Stimulated activated CD4-positive, alpha-beta T cell treated with anti-CD3 and anti-CD28 coated beads, Interleukin-2, amount 100 ng/mL, for 4 hours (primary cell): ENCODE data around the gene FOXJ1.
"Not testable (repeated sequence)": the region's sequence is repeated elsewhere in the genome, so short reads cannot be mapped to it uniquely, and the experiment has no call there.

Source experiments
- DNase-seq: peaks from one replicate; pipeline ENCODE4 v3.0.0-alpha.2; 2020; ENCODE audit warnings: low read depth

The FOXJ1 gene, protein sequence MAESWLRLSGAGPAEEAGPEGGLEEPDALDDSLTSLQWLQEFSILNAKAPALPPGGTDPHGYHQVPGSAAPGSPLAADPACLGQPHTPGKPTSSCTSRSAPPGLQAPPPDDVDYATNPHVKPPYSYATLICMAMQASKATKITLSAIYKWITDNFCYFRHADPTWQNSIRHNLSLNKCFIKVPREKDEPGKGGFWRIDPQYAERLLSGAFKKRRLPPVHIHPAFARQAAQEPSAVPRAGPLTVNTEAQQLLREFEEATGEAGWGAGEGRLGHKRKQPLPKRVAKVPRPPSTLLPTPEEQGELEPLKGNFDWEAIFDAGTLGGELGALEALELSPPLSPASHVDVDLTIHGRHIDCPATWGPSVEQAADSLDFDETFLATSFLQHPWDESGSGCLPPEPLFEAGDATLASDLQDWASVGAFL

DNA sequence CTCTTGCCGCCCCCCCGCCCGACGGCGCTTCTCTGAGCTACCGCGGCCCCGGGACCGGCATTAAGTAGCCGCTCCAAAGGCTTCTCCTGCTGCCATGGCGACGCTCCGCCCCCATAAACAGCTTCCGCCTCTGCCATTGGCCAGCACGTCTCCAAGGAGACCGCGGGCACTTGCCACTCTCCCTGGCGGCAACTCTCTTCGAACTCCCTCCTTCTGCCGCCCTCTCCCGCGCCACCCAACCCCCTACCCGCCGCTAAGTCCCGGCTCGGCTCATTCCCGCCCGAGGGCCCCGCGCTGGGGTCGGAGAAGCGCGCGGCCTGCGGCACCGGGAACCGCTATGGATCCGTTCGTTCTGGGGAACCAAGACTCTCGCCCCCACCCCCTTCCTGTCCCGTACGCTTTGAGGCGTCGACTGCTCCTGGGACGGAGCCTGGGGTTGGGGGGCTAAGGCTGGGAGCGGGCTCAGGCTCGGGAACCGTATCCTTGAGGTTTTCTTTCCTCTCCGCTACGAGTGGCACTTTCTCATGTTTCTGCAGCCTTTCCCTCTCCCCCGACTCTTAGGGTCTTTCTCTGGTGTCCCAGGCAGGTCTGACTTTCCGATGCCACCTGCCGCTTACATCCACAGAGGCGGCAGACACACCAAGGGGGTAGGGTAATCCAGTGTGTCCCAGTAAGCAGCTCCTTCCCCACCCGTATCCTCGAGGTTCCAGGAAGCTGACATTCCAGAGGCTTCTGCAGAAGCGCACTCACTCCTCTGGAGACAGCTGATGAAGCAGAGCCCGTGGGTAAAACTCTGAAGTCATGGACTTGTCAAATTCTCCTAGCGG lies at the start of gene FOXJ1:
Gene FOXJ1 (minus strand): TSS at position 34 of the 827 bp plus-strand sequence. CDS start 850 bp downstream, outside the sequence.
- DNase-seq: peak; percentile 82

DNA sequence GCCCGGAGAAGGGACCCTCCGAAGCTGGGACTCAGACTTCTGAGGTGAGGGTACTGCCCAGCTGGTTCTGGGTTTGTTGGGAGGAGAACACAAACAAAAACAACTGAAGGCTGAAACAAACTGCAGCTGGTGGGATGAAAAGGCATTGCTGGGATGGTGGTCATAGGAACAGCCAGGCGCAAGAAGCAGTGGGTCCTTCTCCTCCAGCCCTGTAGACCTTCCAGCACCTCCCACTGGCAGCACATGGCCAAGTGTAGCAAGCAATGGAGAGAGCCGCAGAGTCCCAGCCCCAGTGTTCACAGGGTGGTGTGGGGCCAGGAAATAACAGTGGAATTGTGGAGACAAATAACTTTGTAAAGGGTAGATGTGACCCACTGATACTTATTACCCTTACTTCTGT lies 48.7 kb upstream of the FOXJ1 start:
- no peak for DNase-seq

DNA sequence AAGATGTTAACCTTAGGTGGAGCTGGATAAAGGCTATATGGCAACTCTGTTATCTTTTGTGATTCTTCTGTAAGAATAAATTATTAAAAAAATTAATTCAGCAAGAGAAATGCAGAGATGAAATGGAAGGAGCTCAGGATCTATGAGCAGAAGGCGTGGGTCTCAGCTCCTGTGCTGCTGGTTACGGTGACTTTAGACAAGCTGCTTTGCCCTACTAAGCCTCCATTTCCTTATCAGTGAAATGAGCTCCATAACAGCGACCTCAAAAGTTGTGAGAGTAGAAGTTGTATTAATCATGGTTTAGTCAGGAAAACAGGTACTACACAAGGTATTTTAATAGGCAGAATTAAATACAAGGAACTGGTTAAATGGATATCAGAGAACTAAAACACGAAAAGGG lies 48.2 kb upstream of the FOXJ1 start:
- DNase-seq: no peak

DNA sequence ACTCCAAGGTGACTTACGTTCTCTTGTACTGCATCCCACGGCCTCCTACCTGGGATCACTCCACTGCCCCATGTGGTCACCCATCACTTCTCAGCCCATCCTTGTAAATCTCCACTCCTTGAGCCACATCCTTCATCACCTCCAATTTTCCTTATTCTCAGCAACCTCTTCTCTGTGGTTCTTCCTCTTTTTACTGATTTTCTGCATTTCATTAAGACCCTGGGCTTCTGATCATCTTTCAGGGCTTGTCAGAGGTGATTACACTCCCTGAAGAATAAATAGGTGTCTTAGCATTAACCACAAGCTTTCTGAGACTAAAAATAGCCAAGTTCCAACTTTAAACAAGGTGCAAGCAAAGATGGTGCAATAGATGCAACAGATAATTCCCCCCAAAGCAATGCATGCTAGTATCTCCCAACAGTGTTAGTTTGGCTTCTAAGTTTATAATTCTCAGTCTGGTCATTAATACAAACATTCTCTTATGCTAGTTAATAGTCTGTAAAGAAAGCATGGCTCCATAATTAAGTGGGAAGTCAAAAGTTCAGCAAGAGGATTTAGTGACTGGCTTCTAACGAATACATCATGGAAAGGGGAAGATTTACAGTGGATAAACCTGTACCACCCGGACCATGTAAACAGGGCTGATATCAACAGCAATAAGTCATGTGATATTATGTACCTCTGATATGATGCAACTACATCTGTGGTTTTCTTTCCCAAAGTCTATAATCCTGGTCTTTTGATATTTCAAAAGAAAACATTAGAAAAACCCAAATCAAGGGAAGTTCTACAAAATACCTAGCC lies 47.4 kb upstream of the FOXJ1 start:
- no peak for DNase-seq

DNA sequence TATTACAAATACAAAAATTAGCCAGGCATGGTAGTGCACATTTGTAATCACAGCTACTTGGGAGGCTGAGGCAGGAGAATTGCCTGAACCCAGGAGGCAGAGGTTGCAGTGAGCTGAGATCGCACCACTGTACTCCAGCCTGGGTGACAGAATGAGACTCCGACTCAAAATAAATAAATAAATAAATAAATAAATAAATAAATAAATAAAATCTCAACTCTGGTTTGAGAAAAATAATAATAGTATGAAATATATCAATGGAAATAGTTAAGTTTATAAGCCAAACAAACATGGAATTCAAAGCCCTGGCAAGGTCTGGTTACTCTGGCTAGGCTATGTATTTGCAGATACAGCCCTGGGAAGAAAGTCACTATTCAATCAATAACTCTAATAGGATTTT lies 45.7 kb upstream of the FOXJ1 start:
- not testable (repeated sequence) for DNase-seq

DNA sequence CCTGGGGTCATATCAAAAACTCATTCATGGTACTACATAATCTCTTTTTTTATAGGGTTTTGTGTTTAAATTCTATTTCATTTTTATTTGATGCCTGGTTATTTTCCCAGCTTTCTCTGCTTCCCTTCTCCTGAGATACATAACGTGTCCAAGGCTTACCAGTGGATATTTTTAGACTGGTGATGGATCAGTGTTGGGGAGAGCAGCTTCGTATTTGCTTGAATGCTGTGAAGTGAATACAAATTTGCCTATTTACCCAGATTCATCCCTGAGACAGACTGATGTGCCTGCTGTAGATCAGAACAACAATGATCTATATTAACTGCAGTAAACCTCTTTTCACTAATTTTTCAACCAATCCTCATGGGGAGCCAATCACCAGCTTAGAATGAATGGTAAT lies 43.2 kb upstream of the FOXJ1 start:
- DNase-seq: no peak

DNA sequence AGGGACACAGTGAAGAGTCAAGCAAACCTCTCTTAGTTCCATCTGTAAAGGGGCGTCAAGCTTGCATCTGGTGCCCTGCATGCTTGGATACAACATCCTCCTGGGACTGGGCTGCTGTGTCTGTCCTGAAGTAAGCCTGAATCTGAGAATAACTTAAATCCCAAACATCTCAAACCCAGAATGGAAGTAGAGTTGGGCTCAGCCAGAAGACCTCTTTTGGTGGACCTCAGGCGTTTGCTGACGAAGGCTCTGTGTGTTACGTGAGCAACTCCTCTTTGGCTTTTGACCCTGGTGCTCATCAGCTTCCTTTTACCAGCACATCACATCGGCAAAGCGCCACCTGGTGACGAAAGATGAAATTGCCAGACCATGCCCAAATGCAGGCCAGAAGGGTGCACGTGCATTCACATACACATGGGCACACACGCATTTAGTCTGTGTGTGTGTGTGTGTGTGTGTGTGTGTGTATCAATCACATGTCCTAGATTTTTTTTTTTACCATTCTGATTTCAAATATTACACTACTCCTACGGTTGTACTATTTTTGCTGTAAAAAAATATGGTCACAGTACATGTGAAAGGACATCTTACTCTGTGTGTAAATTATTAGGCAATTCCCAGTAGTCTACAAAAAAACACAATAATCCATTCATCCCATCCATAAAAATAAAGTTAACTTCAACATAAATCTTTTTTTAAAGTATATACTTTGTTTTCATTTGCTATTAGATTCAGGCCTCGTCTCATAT lies 41.1 kb upstream of the FOXJ1 start:
- DNase-seq: peak; percentile 90

DNA sequence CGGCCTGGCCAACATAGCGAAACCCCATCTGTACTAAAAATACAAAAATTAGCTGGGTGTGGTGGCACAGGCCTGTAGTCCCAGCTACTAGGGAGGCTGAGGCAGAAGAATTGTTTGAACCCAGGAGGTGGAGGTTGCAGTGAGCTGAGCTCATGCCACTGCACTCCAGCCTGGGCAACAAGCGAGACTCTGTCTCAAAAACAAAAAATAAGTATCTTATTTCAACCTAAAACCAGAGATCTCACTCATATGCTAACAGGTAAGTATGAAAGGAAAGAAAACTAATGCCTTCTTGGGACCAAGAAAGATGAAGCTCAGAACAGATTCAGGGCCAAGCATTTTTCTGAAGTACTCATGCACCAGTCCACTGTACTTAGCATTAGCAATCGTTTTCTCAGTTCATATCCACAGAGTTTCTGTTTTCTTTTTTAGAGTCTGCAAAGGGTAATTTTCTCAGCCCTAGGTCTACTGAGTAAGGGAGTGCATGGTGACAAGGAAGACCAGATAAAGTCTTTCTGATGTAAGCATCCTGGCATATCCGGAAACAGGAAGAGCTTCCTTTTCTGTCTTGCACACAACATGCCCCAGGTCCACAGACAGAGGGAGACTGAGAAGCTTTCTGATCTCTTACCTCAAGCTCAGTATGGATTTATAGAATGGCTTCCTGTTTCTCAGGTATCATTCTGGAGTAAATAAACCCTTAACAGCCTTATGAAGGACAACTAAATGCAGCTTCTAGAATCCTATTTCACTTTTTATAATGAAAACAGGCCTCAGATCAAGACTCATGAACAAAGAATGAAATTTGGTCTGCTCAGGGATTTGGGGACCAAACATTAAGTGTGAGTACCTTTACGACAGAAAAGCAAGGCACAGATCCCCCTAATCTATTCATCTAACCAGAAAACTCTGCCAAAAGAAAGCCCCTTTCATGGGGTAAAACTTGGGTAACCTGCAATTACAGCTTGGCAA lies 38.7 kb upstream of the FOXJ1 start:
- peak; percentile 20 for DNase-seq

DNA sequence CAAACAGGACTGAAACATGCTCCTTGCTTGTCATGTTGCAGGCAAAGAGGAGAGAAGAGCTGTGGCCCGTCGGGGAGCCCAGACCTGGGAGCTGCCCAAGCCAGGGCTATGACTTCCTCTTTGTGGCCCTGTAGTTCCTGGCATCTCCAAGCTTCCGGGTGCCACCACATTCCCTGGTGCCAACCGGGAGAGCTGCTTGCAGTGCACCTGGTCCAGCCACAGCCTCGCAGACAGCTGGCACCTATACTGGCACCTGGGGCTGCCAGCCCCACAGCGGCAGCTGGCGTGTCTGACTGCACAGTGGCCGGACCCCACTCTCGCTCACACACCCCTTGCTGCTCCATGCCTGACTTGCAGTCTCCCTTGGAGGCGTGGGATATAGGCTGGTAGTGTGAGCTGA lies 37.1 kb upstream of the FOXJ1 start:
- no peak for DNase-seq

DNA sequence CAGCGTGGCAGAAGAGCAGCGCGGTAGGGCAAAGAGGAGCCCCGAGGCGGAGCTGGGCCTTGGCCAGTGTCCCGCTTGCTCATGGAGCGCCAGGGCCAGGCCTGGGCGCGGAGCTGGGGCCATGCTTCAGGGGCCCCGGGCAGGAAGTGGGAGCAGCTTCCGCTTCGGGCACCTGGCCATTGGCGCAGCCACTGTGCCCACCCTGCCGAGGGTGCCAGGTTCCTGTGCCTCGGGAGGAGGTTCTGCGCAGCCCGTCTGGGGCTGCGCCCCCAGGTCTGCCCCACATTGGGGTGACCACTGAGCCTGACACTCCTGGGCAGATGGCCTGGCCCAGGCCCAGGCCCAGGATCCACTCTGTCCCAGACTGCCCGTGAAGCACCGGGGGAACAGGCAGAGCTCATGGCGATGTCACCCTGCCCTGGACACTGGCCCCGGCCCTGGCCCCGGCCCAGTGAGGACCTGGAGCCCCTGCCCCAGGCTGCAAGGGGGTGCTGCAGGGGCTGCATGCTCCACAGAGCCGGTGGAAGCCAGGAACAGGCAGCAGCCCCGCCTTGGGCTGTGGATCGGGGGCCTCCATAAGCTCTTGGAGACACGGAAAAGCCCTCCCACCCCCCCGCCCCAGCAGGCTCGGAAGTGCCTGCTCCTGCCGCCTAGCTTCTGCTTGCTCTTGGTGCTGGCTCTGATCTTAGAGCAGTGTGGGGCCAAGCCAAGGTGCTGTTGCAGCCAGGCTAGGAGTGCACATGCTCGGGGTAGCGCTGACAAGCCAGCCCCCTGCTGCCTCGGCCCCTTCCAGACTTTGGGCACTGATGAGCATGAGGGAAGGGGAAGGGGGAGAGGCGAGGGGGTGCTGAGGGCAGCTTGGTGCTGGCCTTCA lies 35.9 kb upstream of the FOXJ1 start:
- DNase-seq: no peak

DNA sequence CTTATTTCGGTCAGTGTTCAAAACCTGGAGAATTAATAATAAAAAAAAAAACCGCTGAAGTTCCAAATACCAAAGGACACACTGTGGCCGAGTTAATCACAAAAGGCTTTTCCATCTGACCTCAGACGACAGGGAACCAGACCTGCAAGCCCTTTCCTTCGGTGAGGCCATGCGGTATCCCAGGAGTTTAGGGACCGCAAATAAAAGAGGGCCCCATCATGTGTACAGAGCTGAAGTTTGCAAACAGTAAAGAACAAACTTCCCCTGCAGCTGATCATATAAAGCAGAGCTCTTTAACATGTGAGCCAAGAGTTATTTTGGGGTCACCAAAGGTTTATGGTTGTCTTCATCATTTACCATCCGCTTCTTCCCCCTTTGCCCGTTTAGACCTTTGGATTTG lies 33.0 kb upstream of the FOXJ1 start:
- no peak for DNase-seq

DNA sequence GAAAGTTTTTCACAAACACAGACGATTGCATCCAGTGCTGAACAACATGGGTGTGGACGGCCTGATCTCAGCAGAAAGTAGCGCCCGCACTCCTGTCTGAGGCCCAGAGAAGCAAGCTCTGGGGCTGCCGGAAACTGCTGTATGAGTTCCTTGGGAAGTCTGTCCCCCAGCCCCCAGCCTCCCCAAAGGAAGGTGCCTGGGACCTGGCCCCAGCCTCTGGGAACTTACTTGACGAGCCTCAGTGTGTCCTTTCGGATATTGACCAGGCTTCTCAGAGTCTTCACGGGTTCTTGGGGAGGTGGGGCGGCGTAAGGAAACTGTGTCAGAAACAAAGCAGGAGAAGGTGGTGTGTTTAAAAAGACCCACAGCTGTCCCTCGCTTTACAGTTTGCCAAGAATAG lies 32.4 kb upstream of the FOXJ1 start:
- no peak for DNase-seq

DNA sequence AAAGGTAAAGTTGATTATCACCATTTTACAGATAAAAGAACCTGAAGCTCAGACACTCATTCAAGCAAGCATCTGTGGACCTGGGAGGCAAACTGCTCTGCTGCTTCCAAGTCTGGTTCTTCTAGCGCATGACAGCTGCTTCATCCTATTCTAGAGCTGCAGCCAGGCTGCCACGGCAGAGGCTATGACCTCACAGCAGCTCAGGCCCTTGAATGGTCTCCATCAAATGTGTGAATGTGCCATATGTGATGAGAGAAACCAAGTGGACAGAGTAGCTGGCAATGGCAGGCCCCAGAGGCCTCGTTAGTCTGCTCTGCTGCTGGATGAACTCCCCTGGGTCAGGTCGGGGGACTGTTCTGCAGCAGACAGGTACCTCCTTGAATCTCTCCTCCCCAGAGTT lies 30.7 kb upstream of the FOXJ1 start:
- no peak for DNase-seq

DNA sequence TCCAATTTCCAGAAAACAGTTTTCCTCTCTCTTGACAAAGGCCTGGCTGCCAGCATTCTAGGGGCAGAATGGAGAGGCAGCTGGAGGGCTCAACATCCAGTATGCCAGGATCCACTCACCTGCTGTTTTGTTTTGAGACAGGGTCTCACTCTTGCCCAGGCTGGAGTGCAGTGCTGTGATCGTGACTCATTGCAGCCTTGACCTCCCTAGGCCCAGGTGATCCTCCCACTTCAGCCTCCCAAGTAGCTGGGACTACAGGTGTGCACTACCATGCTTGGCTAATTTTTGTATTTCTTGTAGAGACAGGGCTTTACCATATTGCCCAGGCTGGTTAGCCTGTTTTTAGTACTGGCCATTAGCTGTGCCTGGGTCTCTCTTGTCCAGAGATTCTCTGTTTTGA lies 29.1 kb upstream of the FOXJ1 start:
- no peak for DNase-seq

DNA sequence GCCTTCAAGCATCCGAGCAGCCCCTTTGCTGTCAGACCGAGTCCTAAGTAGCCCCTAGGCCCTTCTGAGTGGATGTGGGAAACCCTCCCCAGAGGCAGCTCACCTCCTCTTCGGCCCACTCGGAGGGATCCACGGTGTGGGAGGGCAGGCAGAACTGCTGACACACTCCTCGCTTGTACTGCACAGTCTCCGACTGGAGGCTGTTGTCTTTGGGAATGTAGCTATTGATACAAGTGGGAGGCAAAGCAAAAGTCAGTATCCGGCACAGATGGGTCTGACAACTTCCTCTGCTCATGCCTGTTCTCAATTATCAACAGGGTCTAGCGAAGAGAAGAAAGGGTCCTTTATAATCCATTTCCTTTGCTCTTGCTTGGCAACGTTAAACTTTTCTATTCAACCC lies 25.9 kb upstream of the FOXJ1 start:
- DNase-seq: no peak

DNA sequence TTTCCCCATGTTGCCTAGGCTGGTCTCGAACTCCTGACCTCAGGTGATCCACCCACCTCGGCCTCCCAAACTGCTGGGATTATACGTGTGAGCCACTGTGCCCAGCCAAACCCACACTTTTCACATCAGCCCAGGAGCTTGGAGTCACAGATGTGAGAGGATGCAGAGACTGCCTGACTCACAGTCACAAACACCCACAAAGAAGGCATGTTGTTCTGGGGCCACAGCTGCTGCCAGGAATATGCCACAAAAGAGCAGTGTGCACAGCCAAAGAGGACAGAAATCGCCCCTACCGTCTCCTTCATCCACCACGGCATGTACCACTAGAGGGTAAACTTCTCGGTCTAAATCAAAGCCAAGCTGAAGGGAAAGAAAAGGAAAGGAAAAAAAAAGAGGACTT lies 25.1 kb upstream of the FOXJ1 start:
- DNase-seq: no peak

DNA sequence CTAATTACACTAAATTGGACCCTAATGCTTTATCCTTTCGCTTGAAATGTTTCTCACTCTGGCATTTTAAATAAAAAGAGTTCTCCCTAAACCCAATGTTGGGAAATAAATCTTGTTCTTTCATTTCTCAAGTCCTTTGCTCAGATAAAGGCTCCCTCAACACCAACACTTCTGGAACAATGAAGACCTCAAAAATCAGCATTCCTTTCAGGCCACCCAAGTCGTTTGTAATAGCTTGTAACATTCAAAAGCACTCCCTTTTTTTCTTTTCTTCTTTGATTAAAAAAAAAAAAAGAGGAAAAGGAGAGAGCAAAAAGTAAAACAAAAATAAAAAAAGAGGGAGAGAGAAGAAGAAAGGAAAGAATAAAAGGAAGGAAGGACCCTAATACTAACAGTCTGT lies 23.3 kb upstream of the FOXJ1 start:
- DNase-seq: no peak

DNA sequence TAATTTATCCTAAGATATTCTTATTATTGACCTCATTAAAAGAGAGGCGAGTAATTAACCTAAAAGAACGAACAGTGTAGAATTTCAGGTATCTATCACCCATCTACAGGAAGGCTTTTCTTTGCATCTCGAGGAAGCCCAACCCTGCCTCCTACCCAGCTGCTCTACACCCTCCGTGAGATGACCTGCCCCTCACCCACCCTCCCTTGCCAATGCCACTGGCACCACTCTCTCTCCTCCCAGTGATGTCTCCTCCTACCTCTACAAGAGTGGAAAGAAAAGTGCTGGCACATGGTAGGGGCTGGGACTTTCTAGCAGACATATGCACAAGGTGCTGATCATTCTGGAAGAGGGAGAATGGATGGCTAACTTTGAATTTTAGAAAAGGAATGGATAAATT lies 22.9 kb upstream of the FOXJ1 start:
- no peak for DNase-seq

DNA sequence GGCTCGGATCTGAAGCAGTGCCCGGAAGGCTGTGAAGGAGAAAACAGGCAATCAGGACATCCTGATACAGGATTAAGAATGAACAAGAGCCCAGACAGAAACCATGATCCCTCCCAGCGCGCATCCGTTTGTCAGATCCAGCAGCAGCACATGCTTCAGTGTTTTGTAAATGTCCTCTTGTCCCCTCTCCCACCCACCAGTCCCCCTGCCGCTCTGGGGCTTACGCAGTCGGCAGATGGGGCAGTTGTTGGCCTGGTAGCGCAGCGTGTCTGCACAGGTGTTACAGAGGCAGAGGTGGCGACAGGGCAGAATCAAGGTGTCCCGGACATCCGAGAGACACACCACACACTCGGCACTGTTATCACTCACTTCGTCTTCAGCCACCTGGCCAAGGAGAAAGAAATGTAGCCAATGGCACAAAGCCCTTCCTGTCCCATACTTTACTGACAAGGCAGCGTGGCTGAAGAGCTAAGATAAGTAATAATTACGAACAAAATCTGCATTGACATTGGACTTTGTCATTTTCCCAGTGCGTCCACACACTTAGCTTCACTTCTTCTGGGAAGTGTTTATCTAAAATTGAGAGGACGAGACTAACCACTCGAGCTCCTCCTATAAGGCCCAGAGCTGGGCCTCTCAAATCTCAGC lies 20.7 kb upstream of the FOXJ1 start:
- DNase-seq: no peak
